Stimulated activated CD4-positive, alpha-beta T cell treated with anti-CD3 and anti-CD28 coated beads, Interleukin-1b, Interleukin-23, amount 100 ng/mL, for 4 hours (primary cell): ENCODE data around the gene TMOD3.

Experiments
- DNase-seq, 2 donors: peaks; one replicate each; pipeline ENCODE4 v3.0.0-alpha.2; 2020; ENCODE audit warnings: low read depth in 2 of 2

Gene TMOD3

DNA sequence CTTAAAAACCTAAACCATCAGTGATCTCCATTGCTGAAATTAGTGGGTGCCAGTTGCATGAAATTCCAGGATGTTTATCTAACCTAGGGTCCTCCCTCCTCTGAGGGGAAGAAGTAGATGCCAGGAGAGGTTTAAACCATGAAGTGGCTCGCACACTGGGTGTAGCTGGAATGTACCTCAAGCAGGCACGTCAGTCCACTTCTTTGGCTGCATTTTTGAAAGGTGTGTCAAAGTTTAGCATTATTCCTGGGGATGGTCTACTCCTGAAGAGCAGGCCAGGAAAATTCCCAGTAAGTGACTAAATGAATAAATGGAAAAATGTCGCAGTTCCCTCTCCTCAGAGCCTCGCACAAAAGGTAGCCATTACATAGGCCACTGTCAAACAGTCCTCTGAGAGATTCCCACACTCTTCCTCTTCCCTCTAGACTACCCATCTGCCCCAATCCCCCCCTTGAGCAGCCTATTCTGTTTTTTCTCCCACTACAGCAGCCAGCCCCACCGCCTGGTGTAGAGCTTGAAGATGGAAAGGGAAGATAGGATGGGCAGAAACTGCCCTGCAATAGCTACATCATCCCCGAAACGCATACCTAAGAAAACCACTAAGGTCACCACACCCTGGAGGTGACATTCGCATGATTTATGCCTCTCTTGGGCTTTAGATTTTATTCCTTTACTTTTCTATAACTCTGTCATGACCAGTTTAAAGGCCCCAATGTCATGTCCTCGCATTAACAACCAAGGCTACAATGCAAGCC, 655 bp upstream of the TMOD3 start:
- DNase-seq: no peak

DNA sequence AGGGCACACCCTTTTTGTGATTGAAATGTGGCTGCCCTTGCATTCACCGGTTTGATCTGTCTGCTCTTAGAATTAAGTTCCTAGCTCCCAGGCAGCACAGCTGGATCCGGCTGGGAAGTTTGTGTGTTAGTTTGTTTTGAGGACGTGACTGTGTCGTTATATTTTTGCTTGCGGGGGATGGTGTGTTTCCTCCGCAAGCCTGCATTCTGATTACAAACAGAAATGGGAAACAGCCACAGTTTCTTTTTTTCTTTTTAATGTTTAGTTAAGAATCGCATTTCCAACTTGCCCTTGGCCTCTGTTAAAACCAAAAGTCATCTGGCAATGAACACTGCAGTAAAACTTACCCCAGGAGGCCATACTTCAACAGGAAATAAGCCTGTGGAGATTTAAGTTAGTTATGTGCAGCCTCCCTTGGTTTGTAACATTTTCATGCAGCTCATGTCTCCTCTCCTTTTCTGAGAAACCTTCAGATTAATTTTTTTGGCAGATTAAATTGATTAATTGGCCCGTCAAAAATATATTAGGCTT, 888 bp downstream of the TMOD3 start:
- no peak for DNase-seq

DNA sequence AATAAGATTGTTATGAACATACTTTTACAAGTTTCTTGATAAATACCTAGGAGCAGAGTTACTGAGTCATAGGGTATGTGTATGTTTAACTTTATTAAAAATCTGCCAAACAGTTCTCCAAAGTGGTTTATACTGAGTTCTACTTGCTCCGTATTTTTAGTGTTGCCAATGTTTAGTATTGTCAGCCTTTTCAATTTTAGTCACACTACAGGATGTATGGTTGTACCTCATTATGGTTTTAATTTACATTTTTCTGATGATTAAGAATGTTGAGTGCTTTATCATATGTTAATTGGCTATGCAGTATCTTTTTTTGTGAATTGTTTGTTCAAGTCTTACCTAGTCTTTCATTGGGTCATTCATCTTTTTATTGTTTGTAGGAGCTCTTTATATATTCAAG, 4.3 kb downstream of the TMOD3 start:
- DNase-seq: no peak

DNA sequence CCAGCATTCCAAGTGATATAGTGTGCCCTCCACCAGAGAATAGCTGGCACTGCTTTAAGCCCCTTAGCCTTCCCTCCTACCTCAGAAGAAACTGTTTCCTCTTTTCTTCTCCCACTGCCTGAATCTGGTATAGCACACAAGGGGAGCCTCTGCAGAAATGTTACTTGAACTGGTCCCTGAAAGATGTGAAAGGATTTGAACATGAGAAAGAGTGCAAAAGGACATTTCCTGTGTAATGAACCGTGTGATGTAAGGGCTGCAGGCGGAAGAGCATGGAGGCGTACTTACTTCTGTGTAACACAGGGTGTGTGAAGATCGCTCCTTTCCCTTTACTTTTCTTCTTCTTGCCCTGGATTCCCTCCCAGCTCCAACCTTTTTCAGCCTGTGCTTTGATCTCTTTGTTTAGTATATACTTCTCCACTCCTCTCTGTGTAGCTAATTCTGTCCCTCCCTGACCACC, 8.4 kb downstream of the TMOD3 start:
- DNase-seq: no peak

DNA sequence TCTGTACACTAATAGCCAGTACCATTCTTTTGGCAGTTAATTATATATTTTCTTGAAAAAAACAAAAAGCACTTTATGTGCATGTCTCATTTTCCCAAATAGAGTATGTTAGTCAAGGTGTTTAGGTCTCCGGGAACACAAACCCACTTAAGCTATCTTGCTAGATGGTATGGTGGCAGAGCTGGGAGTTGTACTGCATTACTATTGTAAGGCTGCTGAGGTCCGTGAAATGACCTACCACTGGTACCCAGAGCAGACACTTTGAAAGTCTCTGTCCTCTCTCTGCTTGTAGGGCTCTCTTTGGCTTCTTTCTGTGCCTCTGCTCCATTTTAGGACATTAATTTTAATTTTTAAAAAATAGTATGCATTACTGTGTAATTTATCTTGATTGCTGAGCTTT, 8.8 kb downstream of the TMOD3 start:
- no peak for DNase-seq

DNA sequence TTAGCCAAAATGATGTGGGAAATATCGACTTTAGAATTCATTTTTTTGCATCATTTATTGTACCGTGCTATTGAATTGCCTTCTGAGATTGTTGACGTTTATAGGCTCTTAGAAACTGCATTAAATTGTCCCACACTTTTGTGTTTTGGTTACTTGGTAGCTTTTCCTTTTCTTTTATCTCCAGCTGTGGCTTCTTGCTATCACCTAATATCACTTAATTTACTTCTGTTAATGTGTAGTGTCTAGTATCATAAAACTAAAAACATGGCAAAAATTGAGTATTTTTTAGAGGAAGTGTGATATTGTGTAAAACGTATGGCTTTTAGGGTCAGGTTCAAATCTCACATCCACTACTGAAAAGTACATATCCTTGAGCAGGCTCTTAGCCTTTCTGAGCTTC, 11.2 kb downstream of the TMOD3 start:
- no peak for DNase-seq

DNA sequence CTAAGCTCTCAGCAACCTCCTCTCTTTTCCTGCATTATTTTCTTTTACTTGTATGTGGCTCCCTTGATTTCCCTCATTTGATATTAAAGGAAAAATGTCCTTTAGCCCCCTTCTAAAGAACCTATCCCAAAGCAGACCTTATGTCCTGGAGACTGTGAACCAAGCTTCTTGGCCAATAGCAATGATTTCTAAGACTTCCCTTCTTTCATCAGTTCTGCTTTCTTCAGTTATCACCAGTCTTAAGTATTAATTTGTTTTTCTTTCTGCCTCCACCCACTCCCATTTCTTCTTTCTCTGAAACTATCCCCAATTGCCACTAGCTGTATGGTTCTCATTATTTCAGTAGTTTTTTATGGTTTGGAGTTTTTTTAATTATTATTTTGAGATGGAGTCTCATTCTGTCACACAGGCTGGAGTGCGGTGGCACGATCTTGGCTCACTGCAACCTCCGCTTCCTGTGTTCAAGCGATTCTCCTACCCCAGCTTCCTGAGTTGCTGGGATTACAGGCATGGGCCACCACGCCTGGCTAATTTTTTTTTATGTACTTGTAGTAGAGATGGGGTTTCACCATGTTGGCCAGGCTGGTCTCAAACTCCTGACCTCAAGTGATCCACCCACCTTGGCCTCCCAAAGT, 12.1 kb downstream of the TMOD3 start:
- no peak for DNase-seq

DNA sequence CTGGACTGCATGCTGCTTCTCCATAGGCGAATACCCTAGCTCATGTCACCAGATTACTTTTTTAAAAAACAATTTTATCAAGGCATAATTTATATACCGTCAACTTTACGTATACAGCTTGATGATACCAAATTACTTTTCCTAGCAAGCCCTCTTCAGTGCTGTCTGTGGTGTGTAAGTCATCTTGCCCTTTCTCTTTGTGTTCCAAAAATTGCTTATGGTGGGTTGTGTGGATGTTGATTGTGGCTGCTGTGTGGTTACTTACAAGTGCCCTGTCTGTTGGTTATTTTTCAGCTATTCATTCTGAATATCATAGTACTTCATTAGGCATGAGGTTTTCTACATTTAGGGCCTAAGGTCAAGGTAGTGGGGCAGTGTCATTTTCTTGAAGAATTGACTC, 12.8 kb downstream of the TMOD3 start:
- no peak for DNase-seq

DNA sequence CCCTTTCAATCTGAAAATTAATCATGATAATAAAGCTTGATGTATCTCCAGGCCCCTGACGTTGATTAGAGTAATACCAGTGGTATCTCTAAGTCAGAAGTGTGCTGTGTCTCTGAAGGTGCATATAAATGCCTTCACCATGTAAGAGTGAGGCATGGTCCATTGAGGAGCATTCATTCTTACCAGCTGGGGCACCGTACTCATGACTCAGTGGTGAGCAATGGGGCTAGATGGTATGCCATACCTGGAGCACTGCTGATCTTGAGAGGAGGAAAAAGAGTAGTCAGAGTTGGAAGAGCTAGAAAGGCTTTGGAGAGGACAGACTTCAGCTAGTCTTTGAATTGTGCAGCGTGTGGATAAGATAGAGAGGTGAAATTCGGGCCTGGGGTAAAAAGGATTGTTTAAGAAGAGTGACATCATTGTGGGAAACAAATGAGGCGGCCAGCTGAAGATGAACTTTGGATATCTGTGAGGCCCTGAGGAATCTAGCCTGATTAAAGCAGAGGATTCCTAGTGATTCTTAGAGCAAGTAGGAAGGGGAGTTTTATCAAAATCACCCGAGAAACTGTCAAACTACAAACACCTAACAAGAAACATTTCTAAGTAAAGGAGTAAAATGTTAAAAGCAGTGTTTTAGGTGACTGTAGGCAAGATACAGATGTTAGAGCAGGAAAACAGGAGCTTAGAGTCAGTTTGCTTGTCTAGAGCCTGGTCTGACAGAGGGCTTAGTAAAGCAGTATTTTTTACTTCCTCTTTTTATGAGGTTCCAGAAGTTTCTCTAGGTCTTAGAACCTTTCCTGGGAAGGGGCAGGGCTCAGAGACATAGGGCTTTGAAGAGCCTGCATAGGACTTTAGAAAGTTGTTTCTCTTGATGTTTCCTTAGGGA, 13.6 kb downstream of the TMOD3 start:
- DNase-seq: no peak

DNA sequence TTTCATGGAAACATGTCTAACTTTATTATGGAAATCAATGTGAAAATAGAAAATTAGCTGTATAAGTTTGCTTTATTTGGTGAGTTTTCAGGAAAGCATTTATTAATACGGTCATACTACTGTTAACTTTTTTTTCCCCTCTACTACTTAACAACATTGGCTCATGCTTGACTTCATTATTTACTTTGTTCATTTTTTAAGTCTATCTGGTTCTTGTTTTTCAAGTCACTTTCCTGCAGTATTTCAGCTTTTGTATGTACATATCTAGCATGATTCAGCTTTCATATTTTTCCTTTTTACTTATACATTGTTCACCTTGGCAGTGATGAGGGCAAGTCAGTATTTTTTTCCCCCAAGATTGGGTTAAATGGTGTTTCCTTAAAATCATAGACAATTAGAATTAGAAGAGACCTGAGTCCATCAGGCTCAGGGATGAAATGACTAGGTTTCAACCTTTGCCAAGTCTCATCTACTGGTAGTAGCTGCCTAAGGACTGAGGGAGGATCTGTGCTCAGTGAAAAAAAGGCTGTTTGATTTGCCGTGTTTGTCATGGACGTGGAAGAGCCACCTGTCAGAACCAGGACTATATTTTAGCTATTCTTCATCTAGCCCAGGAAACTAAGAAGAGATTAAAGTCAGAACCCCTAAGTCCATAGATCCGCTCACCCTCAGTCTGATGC, 15.4 kb downstream of the TMOD3 start:
- no peak for DNase-seq

DNA sequence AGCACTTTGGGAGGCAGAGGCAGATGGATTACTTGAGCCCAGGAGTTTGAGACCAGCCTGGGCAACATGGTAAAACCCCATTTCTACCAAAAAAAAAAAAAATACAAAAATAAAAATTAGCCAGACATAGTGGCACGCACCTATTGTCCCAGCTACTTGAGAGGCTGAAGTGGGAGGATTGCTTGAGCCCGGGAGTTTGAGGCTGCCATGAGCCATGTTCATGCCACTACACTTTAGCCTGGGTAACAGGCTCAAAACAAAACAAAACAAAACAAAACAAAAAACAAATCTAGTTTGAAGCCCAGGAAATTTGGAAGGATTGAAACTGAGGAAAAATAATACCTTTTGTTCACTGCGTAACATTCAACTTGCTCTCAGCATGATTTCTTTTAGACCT, 16.6 kb downstream of the TMOD3 start:
- DNase-seq: no peak

DNA sequence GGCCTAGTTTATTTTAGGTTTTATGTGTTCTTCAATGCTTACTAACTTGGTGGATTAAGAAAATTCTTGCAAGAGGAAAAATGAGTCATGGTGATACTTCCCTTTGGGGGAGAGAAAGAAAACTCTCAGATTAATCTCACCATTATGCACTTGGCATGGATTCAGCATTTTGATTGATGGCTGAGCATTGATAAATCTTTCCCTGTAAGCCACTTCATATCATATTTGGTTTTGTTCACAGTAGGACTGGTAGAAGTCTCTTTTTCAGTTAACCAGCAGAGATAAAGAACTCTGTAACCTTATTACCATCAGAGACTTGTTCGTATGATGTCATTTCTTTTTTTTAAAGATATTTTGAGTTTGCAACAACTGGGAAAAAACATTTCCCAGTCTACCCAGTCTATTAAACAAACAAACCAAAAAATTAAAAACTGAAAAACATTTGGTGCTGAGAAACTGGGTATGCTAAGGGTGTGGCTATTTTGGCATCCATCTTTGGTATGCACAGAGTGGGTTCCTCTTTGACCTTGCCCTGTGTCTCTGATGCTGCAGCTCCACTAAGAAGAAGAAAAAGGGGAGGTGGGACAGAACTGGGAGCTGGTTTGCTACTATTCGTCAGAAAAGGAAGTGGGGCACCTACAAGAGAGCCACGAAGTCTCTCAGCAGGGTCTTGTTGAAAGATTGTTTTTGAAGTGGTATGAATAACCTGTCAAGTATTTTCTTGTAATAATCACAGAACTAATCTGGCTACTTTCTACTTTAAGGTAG, 17.2 kb downstream of the TMOD3 start:
- no peak for DNase-seq

DNA sequence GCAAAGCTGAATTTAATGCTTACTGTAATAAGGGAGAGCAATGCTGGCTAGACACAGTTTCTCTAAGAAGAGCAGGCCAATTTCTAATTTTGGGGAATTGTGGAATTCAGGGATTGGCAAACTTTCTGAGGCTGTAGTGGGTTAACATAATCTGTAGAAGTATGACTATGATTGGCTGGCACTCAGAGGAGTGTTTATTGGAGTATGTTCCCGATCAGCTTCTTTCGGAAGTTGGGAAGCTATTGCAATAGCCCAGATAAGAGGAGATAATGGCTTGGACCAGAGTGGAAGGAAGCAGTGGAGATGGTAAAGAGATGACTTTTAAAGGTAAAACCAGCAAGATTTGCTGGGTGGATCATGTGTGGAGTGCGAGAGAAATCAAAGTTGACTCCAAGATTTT, 19.4 kb downstream of the TMOD3 start:
- no peak for DNase-seq

DNA sequence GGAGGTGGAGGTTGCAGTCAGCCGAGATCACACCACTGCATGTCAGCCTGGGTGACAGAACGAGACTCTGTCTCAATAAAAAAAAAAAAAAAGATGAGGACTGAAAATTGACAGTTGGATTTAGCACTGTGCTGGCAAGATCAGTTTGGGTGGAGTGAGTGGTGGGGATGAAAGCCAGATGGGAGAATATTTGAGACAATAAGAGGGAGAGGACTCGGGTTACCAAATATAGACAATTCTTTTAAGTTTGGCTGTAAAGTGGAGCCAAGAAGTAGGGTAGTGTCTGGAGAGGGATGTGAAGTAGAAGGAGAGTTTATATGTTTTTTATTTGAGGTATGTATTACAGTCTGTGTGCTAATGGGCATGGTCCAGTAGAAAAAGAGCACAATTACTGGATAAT, 20.4 kb downstream of the TMOD3 start:
- DNase-seq: no peak

DNA sequence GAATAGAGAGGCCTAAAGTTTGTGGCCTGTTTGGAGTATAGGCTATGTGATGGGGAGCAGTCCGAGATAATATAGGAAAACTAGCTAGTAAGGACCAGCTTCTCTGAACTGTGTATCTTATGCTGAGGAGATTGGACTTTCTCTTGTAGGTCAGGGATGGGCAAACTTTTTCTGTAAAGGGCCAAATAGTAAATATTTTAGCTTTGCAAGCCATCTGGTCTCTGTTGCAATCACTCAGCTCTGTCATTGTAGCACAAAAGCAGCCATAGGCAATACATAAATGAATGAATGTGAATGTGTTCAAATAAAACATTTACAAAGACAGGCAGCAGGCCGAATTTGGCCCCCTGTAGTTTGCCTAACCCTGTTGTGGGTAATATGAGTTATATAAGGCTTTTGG, 24.5 kb downstream of the TMOD3 start:
- no peak for DNase-seq

DNA sequence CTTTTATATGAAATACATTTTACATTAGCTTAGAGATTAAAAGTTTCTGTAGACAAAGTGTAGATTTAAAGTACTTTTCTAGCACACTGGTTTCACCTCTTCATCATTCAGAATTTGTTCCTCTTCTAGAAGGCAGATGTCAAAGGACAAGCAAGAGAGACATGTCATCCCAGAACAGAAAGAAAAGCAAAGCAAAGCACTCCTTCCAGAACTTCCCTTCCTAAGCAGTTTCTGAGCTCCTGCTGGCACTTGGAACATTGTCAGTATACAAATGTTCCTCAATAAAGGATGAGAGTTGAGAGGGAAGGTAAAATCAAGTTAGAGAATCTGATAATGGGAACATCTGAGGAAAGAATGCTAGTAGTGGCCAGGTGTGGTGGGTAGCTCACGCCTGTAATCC, 26.2 kb downstream of the TMOD3 start:
- DNase-seq: no peak

DNA sequence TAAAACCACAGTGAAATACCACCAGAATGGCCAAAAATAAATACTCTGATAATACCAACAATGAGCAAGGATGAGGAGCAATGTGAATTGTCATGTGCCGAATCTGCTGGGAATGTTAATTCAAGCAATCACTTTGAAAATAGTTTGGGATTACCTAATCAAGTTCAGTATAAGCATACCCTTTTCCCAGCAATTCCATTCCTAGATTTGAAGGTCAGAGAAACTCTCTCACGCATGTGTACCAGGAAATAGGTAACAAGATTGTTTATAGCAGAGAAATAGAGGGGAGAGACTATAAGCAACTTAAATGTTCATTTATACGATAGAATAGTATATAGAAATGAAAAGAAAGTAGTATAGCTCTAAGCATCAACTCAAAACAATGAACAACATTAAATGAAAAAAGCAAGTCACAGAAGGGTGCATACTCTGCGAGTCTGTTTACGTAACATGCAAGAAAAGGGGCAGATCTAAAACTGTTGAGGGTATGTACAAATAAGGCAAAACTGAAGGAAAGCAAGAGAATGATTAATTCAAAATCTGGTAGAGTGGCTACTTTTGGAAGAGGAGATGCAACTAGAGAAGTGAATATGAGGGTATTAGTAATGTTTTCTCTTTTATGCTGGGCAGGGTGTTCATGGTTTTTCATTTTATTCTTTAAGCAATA, 27.4 kb downstream of the TMOD3 start:
- DNase-seq: no peak

DNA sequence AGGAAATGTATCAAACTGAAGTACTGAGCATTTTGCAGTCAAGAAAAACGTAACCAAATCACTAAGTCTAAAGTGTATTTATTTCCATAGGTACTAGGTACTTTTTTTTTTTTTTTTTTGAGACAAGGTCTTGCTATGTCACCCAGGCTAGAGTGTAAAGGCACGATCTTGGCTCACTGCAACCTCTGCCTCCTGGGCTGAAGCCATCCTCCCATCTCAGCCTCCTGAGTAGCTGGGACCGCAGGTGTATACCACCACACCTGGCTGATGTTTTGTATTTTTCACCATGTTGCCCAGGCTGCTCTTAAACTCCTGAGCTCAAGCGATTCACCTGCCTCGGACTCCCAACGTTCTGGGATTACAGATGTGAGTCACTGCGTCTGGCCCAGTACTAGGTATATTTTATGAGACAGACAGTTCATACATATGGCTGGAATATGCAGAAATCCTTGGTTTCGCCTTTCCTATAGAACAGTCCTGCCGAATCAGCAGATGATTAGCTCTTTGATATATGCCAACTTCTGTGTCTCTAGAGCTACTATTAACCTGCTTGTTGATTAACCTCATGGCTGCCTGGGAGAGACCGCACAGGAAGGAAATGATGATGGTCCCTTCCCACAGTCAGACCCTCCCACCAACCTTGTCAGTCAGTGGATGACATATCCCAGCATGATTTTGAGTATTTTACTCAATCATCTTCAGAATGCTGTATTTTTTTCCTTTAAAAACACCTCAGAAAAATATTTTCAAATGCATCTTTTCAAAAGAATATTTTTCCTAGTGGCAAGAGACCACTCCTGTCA, 32.3 kb downstream of the TMOD3 start:
- DNase-seq: peak in 1 of 2 donors; percentile 34

DNA sequence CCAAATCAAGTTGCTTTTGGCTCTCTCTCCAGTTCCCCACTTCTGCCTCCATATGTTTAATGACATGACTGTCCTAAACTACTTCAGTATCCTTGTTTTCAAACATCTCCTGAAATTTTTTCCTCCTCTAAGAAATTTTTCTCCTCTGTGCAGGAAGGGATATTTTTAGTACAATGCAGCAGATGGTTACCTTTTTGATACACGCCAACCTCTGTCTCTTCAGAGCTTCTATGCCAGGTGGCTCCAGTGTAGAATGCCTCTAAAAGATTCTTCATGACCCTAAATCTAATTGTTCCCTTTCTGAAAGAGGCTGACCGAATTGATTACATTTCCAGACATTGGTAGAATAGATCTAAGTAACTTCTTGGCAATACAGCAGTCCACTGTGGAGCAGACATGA, 33.7 kb downstream of the TMOD3 start:
- DNase-seq: no peak
